Lower lobe of right lung (tissue), 2 donors: ENCODE data around the gene DMD. TPM values are rescaled to one million over a fixed set of nuclear protein-coding genes. Genes with fewer than 3 reads are reported as not detected.

ENCODE experiments used
- ATAC-seq, 2 donors: fragments of 200-7000 bp; cut with Tn5 transposase; one replicate each; pipeline ENCODE4 v1.9.1; 2020 to 2022; ENCODE audit warnings: mild to moderate bottlenecking in 2 of 2, moderate library complexity in 2 of 2
- DNase-seq: peaks from one replicate; pipeline ENCODE4 v3.0.0-alpha.2; 2020
- H3K27ac ChIP-seq: fragments of 200-600 bp; one replicate; pipeline ENCODE4 v1.8.0; 2022
- H3K27me3 ChIP-seq: fragments of 200-600 bp; one replicate; pipeline ENCODE4 v1.8.0; 2022; ENCODE audit warnings: low read depth
- H3K36me3 ChIP-seq: fragments of 200-600 bp; one replicate; pipeline ENCODE4 v1.8.0; 2022; ENCODE audit warnings: mild to moderate bottlenecking
- H3K4me1 ChIP-seq: fragments of 200-600 bp; one replicate; pipeline ENCODE4 v1.8.0; 2022
- H3K4me3 ChIP-seq: fragments of 200-600 bp; one replicate; pipeline ENCODE4 v1.8.0; 2022; ENCODE audit warnings: mild to moderate bottlenecking
- H3K9me3 ChIP-seq: fragments of 200-600 bp; one replicate; pipeline ENCODE4 v1.8.0; 2022
- intact Hi-C: fragments of 100-400 bp; cut with DNase I; formaldehyde crosslinking; loops from one replicate; pipeline ENCODE4 v1.11.0; 2022
- total RNA-seq: library from RNA; stranded (reverse); fragmentation: NEBNext Ultra II Directional; extraction: Animal tissue kit (Norgen Biotek cat#: 25700); gene quantifications from one replicate; pipeline ENCODE4 v1.2.1, GENCODE V29; 2021
- TF ChIP-seq, protein P1 (sequence below): fragments of 200-600 bp; IDR thresholded peaks from one replicate; pipeline ENCODE4 v1.8.0; 2022; ENCODE audit warnings: antibody characterized with exemption, mild to moderate bottlenecking
- donor health status: DM: no; HTN: yes; CAD: no; lungs with severe emphysema.

DMD gene
- total RNA-seq, 1 donor from 2014 or later = 29.4 TPM

DNA sequence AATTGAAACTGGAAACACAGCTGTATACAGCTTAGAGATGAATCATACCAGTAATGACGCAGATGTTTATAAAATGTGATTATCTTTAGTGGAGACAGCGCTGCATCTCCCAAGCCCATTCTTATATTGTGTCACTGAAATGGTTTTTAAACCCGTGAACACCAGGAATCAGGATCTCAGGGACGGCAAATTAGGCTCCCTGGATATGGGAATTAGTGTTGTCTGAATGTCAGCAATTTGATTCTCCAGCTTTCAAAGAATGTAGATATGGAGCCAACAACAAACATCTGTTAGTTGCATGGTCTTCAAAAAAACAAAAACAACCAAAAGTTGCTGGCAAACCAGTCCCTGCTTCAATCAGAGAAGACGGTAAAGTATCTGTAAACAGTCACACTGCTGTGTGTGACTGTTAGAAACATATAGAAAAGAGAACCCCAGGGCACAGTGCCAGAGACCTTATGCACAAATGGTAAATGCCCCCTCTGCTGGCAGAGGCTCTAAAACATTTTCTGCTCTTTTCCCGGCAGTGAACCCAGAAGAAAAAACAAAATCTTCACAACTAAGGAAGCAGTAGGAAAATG lies 1787.7 kb downstream of the DMD start:
- DNase-seq = no peak
- H3K4me3 ChIP-seq = no peak overlapping the region
- no peak overlapping the region for H3K27ac ChIP-seq
- no peaks in the 10 kb centered on the region for H3K27me3 ChIP-seq
- TF ChIP-seq, protein P1, sequence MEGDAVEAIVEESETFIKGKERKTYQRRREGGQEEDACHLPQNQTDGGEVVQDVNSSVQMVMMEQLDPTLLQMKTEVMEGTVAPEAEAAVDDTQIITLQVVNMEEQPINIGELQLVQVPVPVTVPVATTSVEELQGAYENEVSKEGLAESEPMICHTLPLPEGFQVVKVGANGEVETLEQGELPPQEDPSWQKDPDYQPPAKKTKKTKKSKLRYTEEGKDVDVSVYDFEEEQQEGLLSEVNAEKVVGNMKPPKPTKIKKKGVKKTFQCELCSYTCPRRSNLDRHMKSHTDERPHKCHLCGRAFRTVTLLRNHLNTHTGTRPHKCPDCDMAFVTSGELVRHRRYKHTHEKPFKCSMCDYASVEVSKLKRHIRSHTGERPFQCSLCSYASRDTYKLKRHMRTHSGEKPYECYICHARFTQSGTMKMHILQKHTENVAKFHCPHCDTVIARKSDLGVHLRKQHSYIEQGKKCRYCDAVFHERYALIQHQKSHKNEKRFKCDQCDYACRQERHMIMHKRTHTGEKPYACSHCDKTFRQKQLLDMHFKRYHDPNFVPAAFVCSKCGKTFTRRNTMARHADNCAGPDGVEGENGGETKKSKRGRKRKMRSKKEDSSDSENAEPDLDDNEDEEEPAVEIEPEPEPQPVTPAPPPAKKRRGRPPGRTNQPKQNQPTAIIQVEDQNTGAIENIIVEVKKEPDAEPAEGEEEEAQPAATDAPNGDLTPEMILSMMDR = no peak
- H3K4me1 ChIP-seq = no peaks in the 10 kb centered on the region
- no peaks in the 10 kb centered on the region for H3K9me3 ChIP-seq
- no peak for ATAC-seq
- intact Hi-C loops = no loop called here
- no peaks in the 10 kb centered on the region for H3K36me3 ChIP-seq

GRCh38 chrX:31421441-31421840 lies 1789.9 kb downstream of the DMD start:
- TF ChIP-seq, protein P1 = no peak
- intact Hi-C loops = no loop called here
- no peak for ATAC-seq
- H3K27ac ChIP-seq = no peak overlapping the region
- no peak overlapping the region for H3K4me3 ChIP-seq
- H3K9me3 ChIP-seq = no peaks in the 10 kb centered on the region
- H3K36me3 ChIP-seq = no peaks in the 10 kb centered on the region
- no peak for DNase-seq
- no peaks in the 10 kb centered on the region for H3K27me3 ChIP-seq
- no peaks in the 10 kb centered on the region for H3K4me1 ChIP-seq

GRCh38 chrX:31420711-31421151 lies 1790.6 kb downstream of the DMD start:
- DNase-seq (no peak), ATAC-seq (no peak)
- TF ChIP-seq, protein P1 = no peak
- Histone ChIP-seq H3K27ac (no peak overlapping the region), H3K9me3 (no peaks in the 10 kb centered on the region), H3K4me1 (no peaks in the 10 kb centered on the region), H3K4me3 (no peak overlapping the region), H3K36me3 (no peaks in the 10 kb centered on the region), H3K27me3 (no peaks in the 10 kb centered on the region)
- intact Hi-C loops = no loop called here

DNA sequence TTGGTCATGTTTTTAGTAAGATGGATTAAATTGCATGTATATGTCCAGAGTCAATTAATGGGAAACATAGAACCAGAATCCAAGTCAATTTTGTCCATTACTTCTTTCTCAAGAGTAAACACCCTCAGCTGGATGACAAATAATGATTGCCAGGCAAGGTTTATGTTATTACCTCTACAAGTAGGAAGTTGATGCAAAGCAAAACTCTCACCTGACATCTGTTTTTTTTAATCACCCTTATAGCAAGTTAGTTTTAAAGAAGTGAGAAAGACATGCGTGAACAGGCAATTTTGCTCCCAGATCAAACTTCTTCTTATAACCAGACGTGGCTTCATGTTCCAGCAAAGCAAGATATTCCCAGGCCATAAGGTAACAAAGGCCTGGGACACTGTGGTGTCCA lies 1791.0 kb downstream of the DMD start:
- no peaks in the 10 kb centered on the region for H3K4me1 ChIP-seq
- TF ChIP-seq, protein P1 = no peak
- DNase-seq (no peak), ATAC-seq (no peak)
- no peak overlapping the region for H3K27ac ChIP-seq
- H3K9me3 ChIP-seq = no peaks in the 10 kb centered on the region
- H3K4me3 ChIP-seq = no peak overlapping the region
- no peaks in the 10 kb centered on the region for H3K36me3 ChIP-seq
- intact Hi-C loops = no loop called here
- no peaks in the 10 kb centered on the region for H3K27me3 ChIP-seq

GRCh38 chrX:31397119-31397518 lies 1814.2 kb downstream of the DMD start:
- TF ChIP-seq, protein P1 = no peak
- Histone ChIP-seq H3K4me1 (no peaks in the 10 kb centered on the region), H3K9me3 (no peaks in the 10 kb centered on the region), H3K4me3 (no peak overlapping the region), H3K27ac (no peak overlapping the region), H3K36me3 (no peaks in the 10 kb centered on the region), H3K27me3 (no peaks in the 10 kb centered on the region)
- ATAC-seq = no peak
- no peak for DNase-seq
- intact Hi-C loops = no loop called here
